ENCODE measurements around the gene P2RX5.

DNA sequence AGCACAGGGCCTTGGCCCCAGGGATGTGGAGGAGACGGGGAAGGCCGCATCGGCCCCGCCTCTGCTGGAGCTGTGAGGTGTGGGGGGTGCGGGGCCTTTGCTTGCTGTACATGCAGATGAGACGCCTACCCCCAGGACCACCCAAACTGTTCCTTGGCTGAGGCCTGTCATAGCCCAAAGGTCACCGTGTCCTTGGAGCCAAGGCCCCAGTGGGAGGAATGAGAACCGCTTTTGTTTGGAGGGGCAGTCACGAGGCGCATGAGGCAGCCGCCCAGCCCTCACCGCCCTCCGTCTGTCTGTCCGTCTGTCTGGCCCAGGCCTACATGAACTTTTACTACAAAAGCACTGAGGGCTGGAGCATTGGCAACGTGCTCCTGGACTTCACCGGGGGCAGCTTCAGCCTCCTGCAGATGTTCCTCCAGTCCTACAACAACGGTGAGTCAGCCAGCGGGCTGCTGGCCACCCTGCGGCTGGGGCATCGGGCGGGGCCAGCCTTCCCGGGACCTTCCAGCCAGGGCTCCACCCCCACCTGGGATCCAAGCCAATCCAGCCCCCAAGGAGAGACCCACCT is 36.3 kb downstream of the P2RX5 start:
- 0 out of 2 replicates have a peak, but pooled peaks have one; percentile 24 for TF ChIP-seq POLR2AphosphoS5 (IDR thresholded peaks at IDR 0.05; ENCODE audit: low read depth, low read length)
- no peak for TF ChIP-seq TAF1 (IDR thresholded peaks at IDR 0.05; ENCODE audit: borderline replicate concordance, insufficient read depth, low read length)
